Endothelial cell of umbilical vein (primary cell): ENCODE measurements around the gene OR2C1. TPM values are rescaled to one million over a fixed set of nuclear protein-coding genes. Genes with fewer than 3 reads are reported as not detected.

Experiments used
- BruUV-seq: library from RNA; stranded (reverse); fragments of 400-500 nt; replicated peaks from 2 replicates; lab custom pipeline; 2021; lab: Mats Ljungman, UMichigan
- CTCF ChIA-PET: fragments of 300-600, 350-600 bp; sonication (Branson Sonifier 250); formaldehyde crosslinking; loops from one replicate; lab custom pipeline; 2021; ENCODE audit warnings: antibody characterized with exemption, inconsistent platforms; lab: Charles Lee
- POLR2A ChIA-PET: fragments of 300-600, 350-600 bp; sonication (Branson Sonifier 250); formaldehyde crosslinking; loops from one replicate; lab custom pipeline; 2021; ENCODE audit warnings: antibody characterized with exemption, inconsistent platforms; lab: Charles Lee
- DNase-seq: peaks from one replicate; pipeline ENCODE4 v3.0.0-alpha.2; 2011; ENCODE audit warnings: low read depth, low spot score
- FAIRE-seq: peaks from 2 replicates; lab custom pipeline; 2011; peaks lifted over from hg19 to GRCh38; lab: Jason Lieb, UNC
- H2AFZ ChIP-seq: 2 replicates; pipeline ENCODE4 v1.6.0; 2012; ENCODE audit warnings: low read depth, low read length, control low read depth, inconsistent platforms
- H3K27ac ChIP-seq: 2 replicates; pipeline ENCODE4 v1.5.1; 2011; ENCODE audit warnings: low read depth, mild to moderate bottlenecking, control low read depth, low read length, moderate library complexity; ENCODE audit not compliant: insufficient read depth
- H3K27me3 ChIP-seq, 2 experiments: 2 replicates each; pipeline versions ENCODE4 v1.6.0 to v1.6.1; 2011; ENCODE audit warnings: low read length in 2 of 2, mixed read lengths in 1 of 2; ENCODE audit not compliant: control insufficient read depth in 2 of 2, insufficient read depth in 2 of 2
- H3K36me3 ChIP-seq, 2 experiments: 2 replicates in 1 of 2; 3 replicates in 1 of 2; pipeline ENCODE4 v1.5.1; 2011; ENCODE audit warnings: low read length in 2 of 2, mild to moderate bottlenecking in 1 of 2, moderate library complexity in 1 of 2; ENCODE audit not compliant: control insufficient read depth in 2 of 2, insufficient read depth in 2 of 2; ENCODE audit errors: extremely low read depth in 1 of 2
- H3K4me1 ChIP-seq: 3 replicates; pipeline ENCODE4 v1.5.1; 2011; ENCODE audit warnings: mild to moderate bottlenecking, low read length; ENCODE audit not compliant: control insufficient read depth, insufficient read depth; ENCODE audit errors: extremely low read depth
- H3K4me2 ChIP-seq: 2 replicates; pipeline ENCODE4 v1.6.1; 2011; ENCODE audit warnings: low read length, control low read depth, mixed read lengths; ENCODE audit not compliant: insufficient read depth
- H3K4me3 ChIP-seq, 3 experiments: fragments of 200-600 bp in 1 of 3; sonication (generic), shearing (Covaris generic) in 1 of 3; replicated peaks in 1 of 3; 2 replicates each; pipeline ENCODE4 v1.5.1; 2011 to 2016; ENCODE audit warnings: control low read depth in 3 of 3, low read length in 3 of 3, mild to moderate bottlenecking in 2 of 3, inconsistent platforms in 1 of 3, low read depth in 1 of 3, moderate library complexity in 1 of 3; ENCODE audit not compliant: insufficient read depth in 1 of 3
- H3K79me2 ChIP-seq: 2 replicates; pipeline ENCODE4 v1.6.0; 2012; ENCODE audit warnings: low read length, inconsistent platforms; ENCODE audit not compliant: control insufficient read depth, insufficient read depth
- H3K9ac ChIP-seq: replicated peaks from 2 replicates; pipeline ENCODE3; 2011; ENCODE audit warnings: low read length, control low read depth; ENCODE audit not compliant: insufficient read depth; ENCODE audit errors: extremely low read depth
- H3K9me1 ChIP-seq: replicated peaks from 3 replicates; pipeline ENCODE4 v1.6.0; 2011; ENCODE audit warnings: mild to moderate bottlenecking, low read length; ENCODE audit not compliant: control insufficient read depth, insufficient read depth; ENCODE audit errors: extremely low read depth
- H3K9me3 ChIP-seq: replicated peaks from 2 replicates; pipeline ENCODE4 v1.5.1; 2012; ENCODE audit warnings: low read length, inconsistent platforms; ENCODE audit not compliant: control insufficient read depth, insufficient read depth
- H4K20me1 ChIP-seq: replicated peaks from 2 replicates; pipeline ENCODE3; 2011; ENCODE audit warnings: mild to moderate bottlenecking, low read length; ENCODE audit not compliant: control insufficient read depth, insufficient read depth; ENCODE audit errors: extremely low read depth
- EZH2 ChIP-seq: IDR thresholded peaks from 2 replicates; pipeline ENCODE4 v1.6.1; 2012; ENCODE audit warnings: borderline replicate concordance, low read depth, mild to moderate bottlenecking, moderate library complexity, low read length, inconsistent platforms; ENCODE audit not compliant: severe bottlenecking
- FOS ChIP-seq: IDR thresholded peaks from 2 replicates; pipeline ENCODE4 v1.6.1; 2011; ENCODE audit warnings: mild to moderate bottlenecking, low read length, moderate library complexity, borderline replicate concordance; ENCODE audit not compliant: insufficient read depth
- GATA2 ChIP-seq: IDR thresholded peaks from 2 replicates; pipeline ENCODE4 v1.7.0; 2011; ENCODE audit warnings: low read depth, mild to moderate bottlenecking, moderate library complexity, mixed read lengths, low read length; ENCODE audit not compliant: insufficient read length, insufficient read depth
- JUN ChIP-seq: IDR thresholded peaks from 2 replicates; pipeline ENCODE4 v1.6.1; 2011; ENCODE audit warnings: borderline replicate concordance, low read depth; ENCODE audit not compliant: insufficient read length, insufficient read depth
- MYC ChIP-seq: IDR thresholded peaks from one replicate; pipeline ENCODE4 v1.6.1; 2011; ENCODE audit warnings: mild to moderate bottlenecking, low read depth, low read length
- POLR2A ChIP-seq: IDR thresholded peaks from 2 replicates; pipeline ENCODE4 v1.6.1; 2012; ENCODE audit warnings: low read depth, mild to moderate bottlenecking, control low read depth, low read length
- POLR2AphosphoS5 ChIP-seq: IDR thresholded peaks from 2 replicates; pipeline ENCODE4 v1.6.1; 2012; ENCODE audit warnings: low read depth, mild to moderate bottlenecking, control low read depth, low read length, moderate library complexity; ENCODE audit not compliant: insufficient read depth
- dilution Hi-C: fragments of 300-500 bp; cut with MboI; formaldehyde crosslinking; loops from one replicate; pipeline ENCODE4 v1.15.0; 2019; ENCODE audit warnings: low sequenced_read_pairs; ENCODE audit not compliant: extremely low pct_ligation_motif_present
- intact Hi-C: fragments of 100-400 bp; cut with micrococcal nuclease; formaldehyde crosslinking; loops from one replicate; pipeline ENCODE4 v1.10.0; 2022
- polyA plus RNA-seq, 4 experiments: library from polyadenylated mRNA; depleted of rRNA in 3 of 4; stranded (reverse) in 3 of 4; unstranded in 1 of 4; fragments of >200 nt; gene quantifications; 2 replicates each; pipeline versions ENCODE4 v1.2.1 to v1.2.3, GENCODE V29; 2011 to 2012; ENCODE audit warnings: missing spikeins in 1 of 4
- total RNA-seq: library from RNA; stranded (reverse); gene quantifications from 2 replicates; pipeline ENCODE4 v1.2.3, GENCODE V29; 2021

Gene OR2C1
- total and polyA plus RNA-seq, 2 donors (not counting 3 experiments of a cell fraction or from before 2014, with no cell fraction given): not detected

- peak overlapping the region; percentile 67 for H2AFZ ChIP-seq
- no peaks in the 10 kb centered on the region for H4K20me1 ChIP-seq
- DNase-seq: no peak
- H3K9me3 ChIP-seq: no peaks in the 10 kb centered on the region
- peaks cover 10% of the 10 kb centered on the region for H3K79me2 ChIP-seq
- H3K27me3 ChIP-seq: no peaks in the 10 kb centered on the region
- H3K9me1 ChIP-seq: no peaks in the 10 kb centered on the region
- CTCF ChIA-PET: interaction anchor here (1.1 to 3.4 kb wide), 5 partner anchors 11 to 251 kb away, joined by 3 to 14 read pairs (median 4); partner anchors contain the start of gene CLUAP1
- peak overlapping the region; percentile 66 to 85 (median 82) for H3K4me3 ChIP-seq
- H3K27ac ChIP-seq: peak overlapping the region; percentile 6
- peaks cover 13% of the 10 kb centered on the region for H3K4me1 ChIP-seq
- BruUV-seq: no TSS peak
- TF ChIP-seq EZH2: no peak
- TF ChIP-seq MYC: no peak
- TF ChIP-seq GATA2: no peak
- no peak for TF ChIP-seq POLR2A
- TF ChIP-seq POLR2AphosphoS5: no peak
- no peak for TF ChIP-seq JUN
- TF ChIP-seq FOS: no peak
- POLR2A ChIA-PET: interaction anchor here (1.2 to 1.6 kb wide), 3 partner anchors 37 to 119 kb away, joined by 3 to 5 read pairs (median 5); partner anchors contain the start of genes NAA60, ZNF263 and ZNF597
- peaks cover 0 to 5% of the 10 kb centered on the region in 2 experiments for H3K36me3 ChIP-seq
- intact Hi-C loops (loop anchor here (1.0 to 5.0 kb wide), 7 partner anchors 35 to 138 kb away; partner anchors contain the start of genes NAA60, TIGD7, ZNF263 and ZNF597), dilution Hi-C loops (no loop called here)
- FAIRE-seq: peak; percentile 67
- H3K9ac ChIP-seq: peak overlapping the region; percentile 80
- H3K4me2 ChIP-seq: peak overlapping the region; percentile 90
Observed at GRCh38 chr16:3401719-3402397, 46.2 kb downstream of the OR2C1 start.

Other genes starting within 250 kb of the OR2C1 start
- 15.5 and 18.5 TPM in 2 replicates for gene ZNF205, start 243.3 kb upstream of the OR2C1 start, total RNA-seq
- gene ZNF205, start 243.3 kb upstream of the OR2C1 start, polyA plus RNA-seq: 19.0 and 30.1 TPM in 2 replicates
- 8.0 and 9.8 TPM in 2 replicates for gene ZNF213, start 220.9 kb upstream of the OR2C1 start, total RNA-seq
- 1.8 and 2.0 TPM in 2 replicates for gene ZNF213, start 220.9 kb upstream of the OR2C1 start, polyA plus RNA-seq
- gene OR1F1, start 167.7 kb upstream of the OR2C1 start, total RNA-seq: not detected in 2 replicates
- 0.17 and 0.25 TPM in 2 replicates for gene OR1F1, start 167.7 kb upstream of the OR2C1 start, polyA plus RNA-seq
- gene ZNF200, start 120.7 kb upstream of the OR2C1 start, total RNA-seq: 9.1 and 10.0 TPM in 2 replicates
- 2.8 and 3.4 TPM in 2 replicates for gene ZNF200, start 120.7 kb upstream of the OR2C1 start, polyA plus RNA-seq
- gene MEFV, start 99.3 kb upstream of the OR2C1 start, total RNA-seq: not detected in 2 replicates
- not detected in 2 replicates for gene MEFV, start 99.3 kb upstream of the OR2C1 start, polyA plus RNA-seq
- 20.8 and 22.7 TPM in 2 replicates for gene ZNF263, start 72.4 kb upstream of the OR2C1 start, total RNA-seq
- 10.9 TPM in 2 replicates for gene ZNF263, start 72.4 kb upstream of the OR2C1 start, polyA plus RNA-seq
- 3.3 and 3.5 TPM in 2 replicates for gene TIGD7, start 50.5 kb upstream of the OR2C1 start, total RNA-seq
- 1.1 TPM in 2 replicates for gene TIGD7, start 50.5 kb upstream of the OR2C1 start, polyA plus RNA-seq
- gene ZNF75A, start 50.4 kb upstream of the OR2C1 start, total RNA-seq: 28.0 and 28.4 TPM in 2 replicates
- gene ZNF75A, start 50.4 kb upstream of the OR2C1 start, polyA plus RNA-seq: 6.4 and 8.3 TPM in 2 replicates
- gene ZSCAN32, start 45.1 kb downstream of the OR2C1 start, total RNA-seq: 10.9 and 13.1 TPM in 2 replicates
- gene ZSCAN32, start 45.1 kb downstream of the OR2C1 start, polyA plus RNA-seq: 8.0 and 9.2 TPM in 2 replicates
- gene ZNF174, start 45.3 kb downstream of the OR2C1 start, total RNA-seq: 7.4 and 9.1 TPM in 2 replicates
- 7.1 and 7.5 TPM in 2 replicates for gene ZNF174, start 45.3 kb downstream of the OR2C1 start, polyA plus RNA-seq
- 1.4 and 1.9 TPM in 2 replicates for gene ZNF597, start 87.6 kb downstream of the OR2C1 start, total RNA-seq
- 0.72 and 0.75 TPM in 2 replicates for gene ZNF597, start 87.6 kb downstream of the OR2C1 start, polyA plus RNA-seq
- gene NAA60, start 87.8 kb downstream of the OR2C1 start, total RNA-seq: 42.9 and 45.7 TPM in 2 replicates
- 22.1 and 24.0 TPM in 2 replicates for gene NAA60, start 87.8 kb downstream of the OR2C1 start, polyA plus RNA-seq
- gene C16orf90, start 139.6 kb downstream of the OR2C1 start, total RNA-seq: not detected in 2 replicates
- not detected in 2 replicates for gene C16orf90, start 139.6 kb downstream of the OR2C1 start, polyA plus RNA-seq
- gene CLUAP1, start 145.1 kb downstream of the OR2C1 start, total RNA-seq: 16.5 and 17.2 TPM in 2 replicates
- 3.5 and 5.8 TPM in 2 replicates for gene CLUAP1, start 145.1 kb downstream of the OR2C1 start, polyA plus RNA-seq
- 3.4 and 8.2 TPM in 2 replicates for gene NLRC3, start 221.5 kb downstream of the OR2C1 start, total RNA-seq
- gene NLRC3, start 221.5 kb downstream of the OR2C1 start, polyA plus RNA-seq: 0.84 and 0.96 TPM in 2 replicates